K562 (cell line): ENCODE measurements around the gene PRICKLE4. TPM values are rescaled to one million over a fixed set of nuclear protein-coding genes. Genes with fewer than 3 reads are reported as not detected.

ENCODE experiments used
- ATAC-seq: fragments of 200-7000 bp; cut with Tn5 transposase; 3 replicates; pipeline ENCODE4 v1.9.1; 2020; ENCODE audit warnings: moderate library complexity
- BruUV-seq: library from RNA; stranded (reverse); fragments of 400-500 nt; replicated peaks from 2 replicates; lab custom pipeline; 2021; lab: Mats Ljungman, UMichigan
- CTCF ChIA-PET: fragments of 300-600 bp; formaldehyde crosslinking; extraction: SDS; loops from one replicate; lab custom pipeline; 2021; ENCODE audit warnings: low intra/inter-chr PET ratio; lab: Yijun Ruan, JAX
- POLR2A ChIA-PET: fragments of 300-600, 350-650 bp; sonication (Branson Sonifier 250); formaldehyde crosslinking; extraction: SDS; loops from one replicate; lab custom pipeline; 2021; ENCODE audit warnings: antibody characterized with exemption, inconsistent platforms; lab: Yijun Ruan, JAX
- DNase-seq, 4 experiments: peaks; one replicate each; pipeline versions ENCODE4 v3.0.0 to v3.0.0-alpha.2; 2011 to 2018; ENCODE audit warnings: low spot score in 3 of 4, mixed read lengths in 3 of 4; ENCODE audit errors: extremely low read depth in 1 of 4
- FAIRE-seq: peaks from 2 replicates; lab custom pipeline; 2011; peaks lifted over from hg19 to GRCh38; lab: Jason Lieb, UNC
- H2AFZ ChIP-seq: 2 replicates; pipeline ENCODE4 v1.6.0; 2011; ENCODE audit warnings: low read depth, low read length, control low read depth, inconsistent platforms
- H3K27ac ChIP-seq: fragments of 200-600 bp; 3 replicates; pipeline ENCODE4 v1.8.0; 2011; ENCODE audit warnings: low read depth, mild to moderate bottlenecking, control low read depth, inconsistent platforms, low read length, moderate library complexity, mixed read lengths; ENCODE audit errors: extremely low read depth
- H3K27me3 ChIP-seq, 2 experiments: fragments of 300-600 bp in 1 of 2; 2 replicates in 1 of 2; 3 replicates in 1 of 2; pipeline versions ENCODE4 v1.6.0 to v1.8.0; 2011; ENCODE audit warnings: inconsistent platforms in 2 of 2, low read length in 2 of 2, mild to moderate bottlenecking in 1 of 2, mixed read lengths in 1 of 2, moderate library complexity in 1 of 2; ENCODE audit not compliant: control insufficient read depth in 2 of 2, insufficient read depth in 2 of 2
- H3K36me3 ChIP-seq: fragments of 300-600 bp; 3 replicates; pipeline ENCODE4 v1.8.0; 2011; ENCODE audit warnings: mild to moderate bottlenecking, low read length, inconsistent platforms; ENCODE audit not compliant: control insufficient read depth, insufficient read depth
- H3K4me1 ChIP-seq, 2 experiments: fragments of 200-600 bp in 1 of 2; replicated peaks in 1 of 2; 2 replicates in 1 of 2; 3 replicates in 1 of 2; pipeline versions ENCODE4 v1.5.1 to v1.8.0; 2011; ENCODE audit warnings: inconsistent platforms in 2 of 2, low read length in 2 of 2, mild to moderate bottlenecking in 1 of 2, mixed read lengths in 1 of 2, moderate library complexity in 1 of 2; ENCODE audit not compliant: control insufficient read depth in 2 of 2, insufficient read depth in 2 of 2
- H3K4me2 ChIP-seq: 2 replicates; pipeline ENCODE4 v1.6.1; 2011; ENCODE audit warnings: low read length, control low read depth, inconsistent platforms, mixed read lengths; ENCODE audit not compliant: insufficient read depth
- H3K4me3 ChIP-seq: fragments of 200-600 bp; sonication (generic), shearing (Covaris generic); 2 replicates; pipeline ENCODE4 v1.5.1; 2016; ENCODE audit warnings: control low read depth, inconsistent platforms
- H3K79me2 ChIP-seq: fragments of 200-600 bp; 3 replicates; pipeline ENCODE4 v1.8.0; 2011; ENCODE audit warnings: low read length, inconsistent platforms; ENCODE audit not compliant: control insufficient read depth, insufficient read depth
- H3K9ac ChIP-seq, 2 experiments: 2 replicates each; pipeline versions ENCODE4 v1.6.0 to v1.6.1; 2011; ENCODE audit warnings: low read depth in 2 of 2, low read length in 2 of 2, control low read depth in 1 of 2, inconsistent platforms in 1 of 2, mild to moderate bottlenecking in 1 of 2, mixed read lengths in 1 of 2; ENCODE audit not compliant: insufficient read depth in 1 of 2
- H3K9me1 ChIP-seq: one replicate; pipeline ENCODE4 v1.6.0; 2011; ENCODE audit warnings: inconsistent platforms, mild to moderate bottlenecking, low read length, moderate library complexity; ENCODE audit not compliant: control insufficient read depth, insufficient read depth
- H3K9me3 ChIP-seq: replicated peaks from 2 replicates; pipeline ENCODE4 v1.5.1; 2011; ENCODE audit warnings: low read depth, low read length, inconsistent platforms; ENCODE audit not compliant: control insufficient read depth, insufficient read depth
- H4K20me1 ChIP-seq: replicated peaks from 2 replicates; pipeline ENCODE4 v1.6.1; 2011; ENCODE audit warnings: low read length, inconsistent platforms, mixed read lengths; ENCODE audit not compliant: control insufficient read depth, insufficient read depth
- CAMTA2 ChIP-seq: fragments of 250-450 bp; sonication (Bioruptor Pico); conservative IDR thresholded peaks from 2 replicates; pipeline ENCODE4 v1.5.1; 2022
- CBX1 ChIP-seq: sonication (generic); IDR thresholded peaks from 2 replicates; pipeline ENCODE4 v1.6.1; 2016; ENCODE audit warnings: antibody characterized with exemption, low read depth, mild to moderate bottlenecking
- CTBP1 ChIP-seq: fragments of 450-650 bp; IDR thresholded peaks from 2 replicates; pipeline ENCODE4 v1.6.1; 2016; ENCODE audit warnings: borderline replicate concordance
- E2F6 ChIP-seq, 2 experiments: IDR thresholded peaks; 2 replicates each; pipeline ENCODE4 v1.6.1; 2011; ENCODE audit warnings: borderline replicate concordance in 1 of 2, control low read depth in 1 of 2, low read depth in 1 of 2, low read length in 1 of 2, mild to moderate bottlenecking in 1 of 2, mixed read lengths in 1 of 2, moderate library complexity in 1 of 2; ENCODE audit not compliant: insufficient read depth in 1 of 2, insufficient read length in 1 of 2, poor library complexity in 1 of 2, severe bottlenecking in 1 of 2; ENCODE audit errors: extremely low read depth in 1 of 2
- HNRNPL ChIP-seq: fragments of 200-400 bp; formaldehyde crosslinking; IDR thresholded peaks from 2 replicates; pipeline ENCODE4 v1.6.1; 2017; ENCODE audit warnings: low read depth, mild to moderate bottlenecking, low read length
- MBD2 ChIP-seq: sonication (generic); IDR thresholded peaks from 2 replicates; pipeline ENCODE4 v1.6.1; 2016; ENCODE audit warnings: low read depth, borderline replicate concordance
- MXD1 ChIP-seq: fragments of 250-450 bp; sonication (Bioruptor Pico); IDR thresholded peaks from 2 replicates; pipeline ENCODE4 v1.8.0; 2021; ENCODE audit warnings: borderline replicate concordance, mild to moderate bottlenecking, moderate library complexity; ENCODE audit not compliant: poor library complexity, severe bottlenecking
- NONO ChIP-seq, 2 experiments: fragments of 200-400 bp in 1 of 2; fragments of 450-650 bp in 1 of 2; formaldehyde crosslinking in 1 of 2; IDR thresholded peaks; 2 replicates each; pipeline ENCODE4 v1.6.1; 2017; ENCODE audit warnings: low read depth in 2 of 2, mild to moderate bottlenecking in 2 of 2, moderate library complexity in 2 of 2, low read length in 1 of 2
- POLR2A ChIP-seq: fragments of 450-650 bp; conservative IDR thresholded peaks from 2 replicates; pipeline ENCODE4 v1.6.1; 2016
- RB1 ChIP-seq: fragments of 450-650 bp; IDR thresholded peaks from 2 replicates; pipeline ENCODE4 v1.6.1; 2017; ENCODE audit warnings: low read depth, mild to moderate bottlenecking
- RBBP5 ChIP-seq: fragments of 200-600 bp; sonication (generic); IDR thresholded peaks from 2 replicates; pipeline ENCODE4 v1.6.1; 2012; ENCODE audit warnings: borderline replicate concordance, mild to moderate bottlenecking, low read length, control low read depth, inconsistent platforms; ENCODE audit not compliant: insufficient read depth, poor library complexity, severe bottlenecking
- VEZF1 ChIP-seq: fragments of 200-800 bp; sonication (Bioruptor generic); IDR thresholded peaks from 2 replicates; pipeline ENCODE4 v1.6.1; 2017; ENCODE audit warnings: missing genetic modification characterization, missing compliant biosample characterization
- ZBTB26 ChIP-seq: fragments of 450-650 bp; formaldehyde crosslinking; IDR thresholded peaks from 2 replicates; pipeline ENCODE4 v1.4.0; 2022; ENCODE audit warnings: missing genetic modification characterization
- ZFP30 ChIP-seq: fragments of 250-450 bp; sonication (Bioruptor Pico); IDR thresholded peaks from 2 replicates; pipeline ENCODE4 v1.8.0; 2022; ENCODE audit warnings: moderate library complexity, mild to moderate bottlenecking, inconsistent platforms, borderline replicate concordance
- ZNF384 ChIP-seq: IDR thresholded peaks from 2 replicates; pipeline ENCODE4 v1.6.1; 2012; ENCODE audit warnings: low read depth, low read length, improper control_type of control experiment
- WGBS: fragments of 100-300 bp; shearing (Covaris generic); methylation state at CpG from one replicate; pipeline ENCODE4 v1.1.6; 2016; ENCODE audit warnings: low coverage, mixed read lengths; ENCODE audit not compliant: insufficient coverage; ENCODE audit errors: missing lambda C conversion rate; 5-methylcytosine and 5-hydroxymethylcytosine counted together
- in situ Hi-C: fragments of 300-500 bp; cut with MboI; formaldehyde crosslinking; loops from 4 replicates; pipeline ENCODE4 v1.15.0; 2018; ENCODE audit warnings: inconsistent platforms, mixed read lengths
- intact Hi-C: fragments of 100-400 bp; cut with micrococcal nuclease; formaldehyde crosslinking; loops from 2 replicates; pipeline ENCODE4 v1.14.2; 2022
- polyA plus RNA-seq, 8 experiments: library from polyadenylated mRNA; depleted of rRNA in 4 of 8; stranded (reverse) in 5 of 8; unstranded in 3 of 8; fragments of >200 nt; fragmentation: Nextera tagmentation in 2 of 8; fragmentation: Illumina TruSeq in 1 of 8; extraction: Ambion mirVana in 2 of 8; extraction: Trizol in 1 of 8; gene quantifications; 2 replicates each; pipeline versions ENCODE4 v1.2.1 to v1.2.3, GENCODE V29; 2011 to 2014; ENCODE audit warnings: inconsistent platforms in 1 of 8, missing spikeins in 1 of 8
- total RNA-seq, 7 experiments: library from RNA; depleted of rRNA in 6 of 7; stranded (reverse); fragments of >200 nt in 6 of 7; fragmentation: Illumina TruSeq in 2 of 7; extraction: Trizol in 2 of 7; gene quantifications; 2 replicates each; pipeline versions ENCODE4 v1.2.1 to v1.2.3, GENCODE V29; 2011 to 2021; ENCODE audit warnings: low replicate concordance in 1 of 7

PRICKLE4 gene
- total and polyA plus RNA-seq, 9 of the 15 experiments (the other 6 are each of a cell fraction or from before 2014, with no cell fraction given), result 0.20 to 0.32 (median 0.27) TPM; not detected in 6

- DNase-seq (peak; percentile 65 to 96 (median 88)), ATAC-seq (peak; percentile 78), FAIRE-seq (no peak)
- ChIA-PET CTCF (interaction anchor here (2.2 to 2.6 kb wide), 2 partner anchors 42 to 45 kb away, joined by 13 to 19 read pairs; partner anchors contain the start of gene FRS3), POLR2A (interaction anchor here (0.5 to 2.2 kb wide), 15 partner anchors 8 to 708 kb away, joined by 3 to 11 read pairs (median 4); no protein-coding TSS in a partner anchor)
- H2AFZ ChIP-seq, result peak overlapping the region; percentile 81
- H3K27me3 ChIP-seq, result peaks cover 0 to 23% of the 10 kb centered on the region in 2 experiments; a peak in 2 of 5 replicates
- in situ Hi-C loops (no loop called here), intact Hi-C loops (loop anchor here (2.0 kb wide), 1 partner anchor 33 kb away; no protein-coding TSS in a partner anchor)
- H3K4me3 ChIP-seq, result peak overlapping the region; percentile 63
- H3K27ac ChIP-seq, result no peak overlapping the region
- WGBS, result 3% methylated on average over 37 of the region's 73 CpGs
- no peaks in the 10 kb centered on the region for H3K9me1 ChIP-seq
- BruUV-seq, result no TSS peak
- H3K9ac ChIP-seq, result peak overlapping the region; percentile 50 to 92; a peak in 3 of 4 replicates
- H3K4me2 ChIP-seq, result peak overlapping the region; percentile 85
- H3K79me2 ChIP-seq, result no peaks in the 10 kb centered on the region
- H4K20me1 ChIP-seq, result peaks cover 4% of the 10 kb centered on the region
- H3K9me3 ChIP-seq, result no peaks in the 10 kb centered on the region
- H3K4me1 ChIP-seq, result peaks cover 5 to 29% of the 10 kb centered on the region in 2 experiments
- H3K36me3 ChIP-seq, result no peaks in the 10 kb centered on the region
- 0 out of 2 replicates have a peak, but pooled peaks have one; percentile 10 for TF ChIP-seq HNRNPL
- TF ChIP-seq NONO (IDR thresholded peaks at IDR 0.05; ENCODE audit: low read depth in 2 of 2, low read length in 1 of 2), result peak in 1 of 2 experiments; percentile 31; a peak in 1 of 4 replicates
- no peak for TF ChIP-seq ZNF384
- TF ChIP-seq CTBP1, result peak; percentile 60; the same call in 1 of the 2 replicates
- peak; percentile 31 for TF ChIP-seq RBBP5
- TF ChIP-seq CAMTA2 (CRISPR knock-in tag), result no peak
- TF ChIP-seq CBX1, result no peak
- TF ChIP-seq ZFP30 (CRISPR knock-in tag), result no peak
- TF ChIP-seq MBD2, result no peak
- no peak for TF ChIP-seq ZBTB26 (CRISPR knock-in tag)
- TF ChIP-seq POLR2A, result no peak
- peak in 1 of 2 experiments; percentile 37 for TF ChIP-seq E2F6 (IDR thresholded peaks at IDR 0.05; ENCODE audit: borderline replicate concordance in 1 of 2, extremely low read depth in 1 of 2, insufficient read depth in 1 of 2, insufficient read length in 1 of 2, low read depth in 1 of 2, low read length in 1 of 2, poor library complexity in 1 of 2, severe bottlenecking in 1 of 2)
- TF ChIP-seq RB1, result peak; percentile 60; the same call in 1 of the 2 replicates
- TF ChIP-seq MXD1, result no peak
- TF ChIP-seq VEZF1, result peak; percentile 67
These were observed 46.6 kb upstream of the PRICKLE4 start for GRCh38 chr6:41733707-41734665.
